HG03064 (cell line): ENCODE data around the gene MCU.
"Not testable (repeated sequence)": the region's sequence is repeated elsewhere in the genome, so short reads cannot be mapped to it uniquely, and the experiment has no call there.

ENCODE experiments used
- ATAC-seq: cut with Tn5 transposase; IDR thresholded peaks from one replicate; pipeline ENCODE4 v1.9.1; 2021; ENCODE audit warnings: low read depth; ENCODE audit not compliant: unreplicated experiment

Gene MCU

GRCh38 chr10:72691863-72692743 lies at the start of gene MCU:
TSS of gene MCU (plus strand) at chr10:72692143. CDS start at chr10:72692152, 9 bp downstream.
- ATAC-seq: peak; percentile 84

DNA sequence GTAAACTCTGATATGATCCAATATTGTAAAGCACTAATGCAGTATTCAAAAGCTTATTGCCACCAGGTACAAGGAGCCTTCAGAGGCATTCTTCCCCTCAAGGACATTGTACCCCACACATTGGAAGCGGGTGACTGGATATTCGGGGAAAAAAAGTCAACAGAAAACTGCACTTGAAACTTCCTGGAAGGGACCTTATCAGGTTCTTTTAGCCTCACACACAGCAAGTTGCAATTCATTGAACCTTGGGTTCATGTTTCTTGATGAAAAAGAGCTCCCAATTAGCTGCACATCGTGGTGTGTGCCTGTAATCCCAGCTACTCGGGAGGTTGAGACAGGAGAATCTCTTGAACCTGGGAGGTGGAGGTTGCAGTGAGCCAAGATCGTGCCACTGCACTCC lies 49.6 kb upstream of the MCU start:
- no peak for ATAC-seq

DNA sequence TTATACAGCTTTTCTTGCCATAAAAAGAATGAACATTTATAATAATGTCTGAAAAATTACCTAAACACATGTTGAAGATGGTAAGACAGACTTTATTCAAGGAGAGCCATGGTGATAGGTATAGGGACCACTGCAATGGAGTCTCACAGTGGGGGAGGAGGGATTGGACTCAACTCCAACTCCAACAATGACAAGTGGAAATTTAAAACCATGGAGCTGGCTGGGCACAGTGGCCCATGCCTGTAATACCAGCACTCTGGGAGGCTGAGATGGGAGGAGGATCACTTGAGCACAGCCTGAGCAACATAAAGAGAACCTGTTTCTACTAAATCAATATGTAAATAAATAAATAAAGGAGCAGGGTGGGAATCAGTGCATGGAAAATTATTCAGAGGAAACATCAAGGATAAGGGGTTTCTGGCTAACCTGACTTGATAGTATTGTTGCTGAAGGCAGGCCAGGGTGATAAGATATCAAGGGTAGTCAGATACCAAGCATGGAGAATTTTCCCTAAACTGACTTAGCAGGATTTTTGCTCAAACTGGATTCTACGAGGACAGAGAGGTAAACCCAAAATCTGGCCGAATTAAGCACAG lies 46.6 kb upstream of the MCU start:
- no peak for ATAC-seq

GRCh38 chr10:72646971-72647370 lies 45.0 kb upstream of the MCU start:
- ATAC-seq: not testable (repeated sequence)

- no peak for ATAC-seq
Observed at GRCh38 chr10:72648301-72648700, 43.6 kb upstream of the MCU start.

- no peak for ATAC-seq
Observed at GRCh38 chr10:72649291-72649690, 42.7 kb upstream of the MCU start.

DNA sequence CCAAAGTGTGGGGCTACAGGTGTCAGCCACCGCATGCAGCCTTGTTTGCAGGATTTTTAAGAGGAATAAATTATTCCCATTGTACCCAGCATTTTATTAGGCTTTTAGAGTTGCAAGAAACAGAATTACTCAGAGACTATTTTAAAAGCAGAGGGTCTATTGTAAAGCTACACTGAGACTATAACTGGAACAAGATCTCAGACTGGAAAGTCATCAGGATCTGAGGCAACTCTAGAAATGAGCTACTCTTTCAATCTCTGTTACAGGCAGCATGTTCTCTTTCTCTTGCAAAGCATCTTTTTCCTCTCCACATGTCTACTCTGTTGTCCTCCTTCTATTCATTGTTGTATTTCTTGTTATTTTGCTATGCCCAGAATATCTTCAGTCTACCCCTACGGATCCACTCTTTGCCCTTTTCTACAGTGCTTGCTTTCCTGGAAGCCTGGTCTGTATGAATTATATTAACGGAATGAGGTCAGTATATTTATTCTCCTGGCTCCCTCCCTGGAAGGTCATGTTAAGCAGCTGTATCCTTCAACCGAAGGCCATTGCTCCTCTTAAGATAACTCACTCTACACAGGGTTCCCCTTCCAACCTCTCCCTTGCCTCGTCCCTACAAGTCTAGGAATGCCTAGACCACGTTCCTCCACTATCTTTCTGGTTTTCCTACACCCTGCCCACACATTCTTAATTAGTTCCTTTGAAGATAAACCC lies 38.4 kb upstream of the MCU start:
- no peak for ATAC-seq

- ATAC-seq: no peak
Observed at GRCh38 chr10:72654720-72655119, 37.2 kb upstream of the MCU start.

DNA sequence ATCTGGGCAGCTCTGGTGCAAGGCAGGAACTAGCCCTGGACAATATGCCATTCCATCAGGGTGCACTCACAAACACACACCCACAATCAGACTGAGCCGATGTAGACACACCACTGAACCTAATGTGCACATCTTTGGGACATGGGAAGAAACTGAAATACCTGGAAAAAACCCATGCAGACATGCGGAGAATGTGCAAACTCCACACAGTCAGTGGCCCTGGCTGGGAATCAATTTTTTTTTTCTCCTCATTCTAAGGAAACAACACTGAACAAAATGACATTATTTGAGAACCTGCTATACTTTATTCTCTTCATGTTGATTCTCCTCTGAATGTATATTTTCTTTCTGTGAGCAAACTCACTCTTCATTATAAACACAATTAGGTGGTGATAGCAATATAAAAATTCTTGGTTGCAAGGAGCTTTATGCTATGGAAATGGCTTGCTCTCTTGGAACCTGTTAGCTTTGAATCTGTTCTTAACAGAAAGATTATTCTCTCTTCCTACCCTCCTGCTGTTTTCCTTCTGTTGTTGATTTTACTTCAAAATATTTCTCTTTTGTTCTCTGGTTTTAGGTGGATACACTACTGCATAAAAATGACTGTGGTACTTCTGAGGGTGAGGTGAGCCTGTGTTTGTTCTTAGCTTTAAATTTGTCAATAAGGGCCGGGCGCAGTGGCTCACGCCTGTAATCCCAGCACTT lies 33.1 kb upstream of the MCU start:
- no peak for ATAC-seq

DNA sequence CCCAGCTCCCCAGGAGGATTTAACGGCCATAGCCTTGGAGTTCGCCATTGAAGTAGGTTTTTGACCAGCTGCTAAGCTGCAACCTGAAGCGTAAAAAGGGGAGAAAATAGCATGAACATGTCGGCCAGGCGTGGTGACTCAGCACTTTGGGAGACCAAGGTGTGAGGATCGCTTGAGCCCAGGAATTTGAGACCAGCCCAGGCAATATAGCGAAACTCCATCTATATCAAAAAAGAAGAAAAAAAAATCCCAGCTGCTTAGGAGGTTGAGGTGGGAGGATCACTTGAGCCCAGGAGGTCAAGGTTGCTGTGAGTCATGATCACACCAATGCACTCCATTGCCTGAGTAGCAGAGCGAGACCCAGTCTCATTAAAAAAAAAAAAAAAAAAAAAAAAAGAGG lies 32.2 kb upstream of the MCU start:
- no peak for ATAC-seq

GRCh38 chr10:72660220-72660619 lies 31.7 kb upstream of the MCU start:
- ATAC-seq: no peak

- ATAC-seq: no peak
Observed at GRCh38 chr10:72661431-72661830, 30.5 kb upstream of the MCU start.

- no peak for ATAC-seq
Observed at GRCh38 chr10:72663971-72664370, 28.0 kb upstream of the MCU start.

DNA sequence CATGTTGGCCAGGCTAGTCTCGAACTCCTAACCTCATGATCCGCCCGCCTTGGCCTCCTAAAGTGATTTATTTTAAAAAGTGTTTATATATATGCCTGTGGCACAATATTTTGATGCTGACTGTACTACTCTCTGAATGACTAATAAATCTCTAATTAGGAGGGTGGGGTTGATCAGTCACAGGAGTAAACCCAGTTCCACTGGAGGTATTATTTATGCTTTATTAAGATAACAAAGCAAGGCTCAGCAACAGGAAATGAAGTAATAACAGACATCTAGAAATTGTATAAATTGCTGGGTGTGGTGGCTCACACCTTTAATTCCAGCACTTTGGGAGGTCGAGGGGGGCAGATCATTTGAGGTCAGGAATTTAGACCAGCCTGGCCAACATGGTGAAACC lies 26.0 kb upstream of the MCU start:
- no peak for ATAC-seq

DNA sequence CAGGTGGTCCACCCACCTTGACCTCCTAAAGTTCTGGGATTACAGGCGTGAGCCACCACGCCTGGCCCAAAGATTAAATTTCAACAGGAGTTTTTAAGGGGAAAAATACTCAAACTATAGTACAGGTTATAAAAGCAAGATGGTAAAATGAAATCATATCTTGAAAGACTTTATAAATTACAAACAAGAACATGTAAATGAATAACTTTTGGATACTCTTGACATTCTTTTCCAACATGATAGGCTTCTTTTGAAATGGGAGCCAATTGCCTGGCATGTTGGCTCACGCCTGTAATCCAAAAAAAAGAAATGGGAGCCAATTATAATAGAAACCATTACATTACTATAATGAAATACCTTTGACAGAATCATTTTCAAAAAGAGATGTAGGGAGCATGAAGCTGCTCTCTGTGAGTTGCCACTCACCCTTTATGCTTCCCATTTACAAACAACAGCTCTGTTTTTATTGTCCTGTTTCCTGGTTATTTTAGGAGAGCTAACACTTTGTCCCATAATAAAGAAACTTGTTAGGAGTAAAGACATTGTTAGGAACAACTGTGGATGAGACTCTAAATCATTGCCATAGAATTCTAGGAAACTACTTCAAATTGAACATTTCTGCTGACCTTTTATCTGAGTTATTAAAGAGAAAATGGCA lies 24.6 kb upstream of the MCU start:
- no peak for ATAC-seq

DNA sequence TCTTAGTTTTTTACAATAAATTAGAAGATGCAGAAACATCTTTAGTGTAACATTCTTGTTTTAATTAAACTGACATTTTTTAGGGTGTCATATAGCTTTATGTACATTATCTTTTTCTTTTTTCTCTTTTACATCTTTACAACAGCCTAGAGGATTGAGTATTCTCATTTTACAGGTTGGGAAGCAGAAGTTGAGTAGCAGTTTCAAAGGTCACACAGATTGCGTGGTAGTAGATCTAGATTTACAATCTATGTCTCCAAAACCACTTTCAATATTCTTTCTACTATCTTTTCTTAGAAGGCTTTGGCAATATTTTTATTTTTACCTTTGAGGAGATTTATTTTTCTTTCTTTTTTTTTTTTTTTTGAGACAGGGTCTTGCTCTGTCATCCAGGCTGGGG lies 18.7 kb upstream of the MCU start:
- no peak for ATAC-seq

DNA sequence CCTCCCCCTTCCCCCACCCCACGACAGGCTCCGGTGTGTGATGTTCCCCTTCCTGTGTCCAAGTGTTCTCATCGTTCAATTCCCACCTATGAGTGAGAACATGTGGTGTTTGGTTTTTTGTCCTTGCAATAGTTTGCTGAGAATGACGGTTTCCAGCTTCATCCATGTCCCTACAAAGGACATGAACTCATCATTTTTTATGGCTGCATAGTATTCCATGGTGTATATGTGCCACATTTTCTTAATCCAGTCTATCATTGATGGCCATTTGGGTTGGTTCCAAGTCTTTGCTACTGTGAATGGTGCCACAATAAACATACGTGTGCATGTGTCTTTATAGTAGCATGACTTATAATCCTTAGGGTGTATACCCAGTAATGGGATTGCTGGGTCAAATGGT lies 17.8 kb upstream of the MCU start:
- not testable (repeated sequence) for ATAC-seq

GRCh38 chr10:72679838-72680241 lies 12.1 kb upstream of the MCU start:
- ATAC-seq: no peak

GRCh38 chr10:72682638-72683037 lies 9.3 kb upstream of the MCU start:
- ATAC-seq: no peak

- ATAC-seq: no peak
Observed at GRCh38 chr10:72685264-72685921, 6.5 kb upstream of the MCU start.
